ENCODE measurements around the gene STUM. TPM values are rescaled to one million over a fixed set of nuclear protein-coding genes. Genes with fewer than 3 reads are reported as not detected.
"Not testable (repeated sequence)": the region's sequence is repeated elsewhere in the genome, so short reads cannot be mapped to it uniquely, and the experiment has no call there.

The STUM gene, protein sequence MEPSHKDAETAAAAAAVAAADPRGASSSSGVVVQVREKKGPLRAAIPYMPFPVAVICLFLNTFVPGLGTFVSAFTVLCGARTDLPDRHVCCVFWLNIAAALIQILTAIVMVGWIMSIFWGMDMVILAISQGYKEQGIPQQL
- 1.7 TPM for total RNA-seq (ENCODE audit: insufficient read depth, low replicate concordance)

DNA sequence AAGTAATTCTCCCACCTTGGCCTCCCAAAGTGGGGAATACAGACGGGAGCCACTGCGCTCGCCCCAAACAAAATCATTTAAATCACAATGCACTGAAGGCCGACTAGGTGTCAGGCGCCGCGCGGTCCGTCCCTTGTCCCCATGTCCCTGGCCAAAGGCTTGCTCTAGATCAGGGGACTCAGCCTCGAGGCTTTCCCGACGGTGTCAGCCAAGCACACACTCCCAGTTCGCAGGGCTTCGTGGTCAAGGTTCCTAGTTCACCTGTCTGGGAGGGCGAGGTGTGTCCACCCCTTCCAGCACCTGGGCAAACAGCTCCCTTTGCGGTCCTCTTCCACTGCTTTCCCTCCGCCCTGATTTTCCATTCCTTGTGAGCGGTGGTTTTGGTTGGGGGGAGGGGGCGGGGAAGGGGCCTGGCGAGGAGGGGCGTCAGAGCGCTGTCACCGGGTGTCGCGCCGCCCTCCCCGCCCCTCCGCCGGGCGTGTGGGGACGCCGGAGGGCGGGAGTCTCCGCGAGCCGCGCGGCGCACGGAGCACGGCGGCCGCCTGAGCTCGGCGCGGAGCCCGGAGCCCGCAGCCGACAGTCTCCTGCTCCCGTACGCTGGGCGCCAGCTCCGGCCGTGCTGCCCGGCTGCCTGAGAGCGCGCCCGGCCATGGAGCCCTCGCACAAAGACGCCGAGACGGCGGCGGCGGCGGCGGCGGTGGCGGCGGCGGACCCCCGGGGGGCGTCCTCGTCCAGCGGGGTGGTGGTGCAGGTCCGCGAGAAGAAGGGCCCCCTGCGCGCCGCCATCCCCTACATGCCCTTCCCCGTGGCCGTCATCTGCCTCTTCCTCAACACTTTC lies at the start of gene STUM:
Gene STUM (plus strand): TSS at position 509 of the 838 bp plus-strand sequence. CDS start 141 bp downstream, at position 650.
- DNase-seq (ENCODE audit: low spot score), result peak; percentile 28

DNA sequence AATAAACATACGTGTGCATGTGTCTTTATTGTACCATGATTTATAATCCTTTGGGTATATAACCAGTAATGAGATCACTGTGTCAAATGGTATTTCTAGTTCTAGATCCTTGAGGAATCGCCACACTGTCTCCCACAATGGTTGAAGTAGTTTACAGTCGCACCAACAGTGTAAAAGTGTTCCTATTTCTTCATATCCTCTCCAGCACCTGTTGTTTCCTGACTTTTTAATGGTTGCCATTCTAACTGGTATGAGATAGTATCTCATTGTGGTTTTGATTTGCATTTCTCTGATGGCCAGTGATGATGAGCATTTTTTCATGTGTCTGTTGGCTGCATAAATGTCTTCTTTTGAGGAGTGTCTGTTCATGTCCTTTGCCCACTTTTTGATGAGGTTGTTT lies 48.9 kb upstream of the STUM start:
- DNase-seq (ENCODE audit: low spot score), result not testable (repeated sequence)

DNA sequence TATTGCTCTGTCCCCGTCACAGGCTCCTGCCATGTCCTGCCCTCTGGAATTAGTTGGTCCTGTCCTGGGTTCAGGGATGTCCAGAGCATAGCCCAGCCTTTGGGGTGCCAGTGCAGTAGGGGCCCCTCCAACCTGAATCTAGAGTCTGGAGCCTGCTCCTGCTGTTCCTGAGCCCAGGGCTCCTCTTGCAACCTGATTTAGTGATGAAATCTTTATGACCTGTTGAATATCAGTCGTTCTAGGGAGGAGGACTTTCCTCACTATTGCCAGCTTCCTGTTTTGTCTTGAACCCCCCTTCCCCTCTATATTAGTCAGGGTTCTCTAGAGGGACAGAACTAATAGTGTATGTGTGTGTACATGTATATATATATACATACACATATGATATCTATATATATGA lies 42.5 kb upstream of the STUM start:
- no peak for DNase-seq (ENCODE audit: low spot score)

DNA sequence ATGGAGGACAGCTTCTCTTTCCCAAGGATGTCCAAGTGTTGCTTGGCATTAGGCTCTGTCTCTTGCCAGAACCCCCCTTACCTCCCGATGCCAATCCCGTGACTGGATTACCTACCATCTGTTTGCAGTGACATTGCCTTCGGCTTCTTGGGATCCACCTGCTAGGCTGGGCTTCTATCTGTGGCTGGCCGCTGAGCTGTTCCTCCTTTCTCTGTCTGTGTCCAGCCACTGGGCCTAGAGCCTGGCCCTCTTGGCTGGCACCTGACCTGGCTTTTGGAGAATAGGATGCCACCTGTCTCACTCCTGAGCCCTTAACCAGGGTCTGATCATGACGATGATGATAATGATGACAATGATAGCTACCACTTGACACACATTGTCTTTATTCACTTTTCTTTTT lies 41.6 kb upstream of the STUM start:
- DNase-seq (ENCODE audit: low spot score), result no peak

DNA sequence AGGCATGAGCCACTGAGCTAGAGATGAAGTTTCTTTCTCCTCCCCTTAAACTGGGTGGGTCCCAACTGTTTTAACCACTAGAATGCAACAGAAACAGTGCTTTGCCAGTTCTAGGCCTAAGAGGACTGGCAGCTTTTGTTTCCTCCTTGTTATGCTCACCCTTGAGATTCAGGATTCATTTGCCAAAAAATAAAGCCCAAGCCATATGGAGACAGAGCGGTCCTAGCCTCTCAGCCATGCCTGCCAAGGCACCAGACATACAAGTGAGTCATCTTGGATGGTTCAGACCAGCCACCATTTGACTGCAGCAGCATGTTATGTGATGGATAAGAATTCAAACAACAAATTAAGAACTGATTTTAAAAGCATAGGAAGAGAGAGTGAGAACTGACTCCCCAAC lies 38.1 kb upstream of the STUM start:
- peak; percentile 23 for DNase-seq (ENCODE audit: low spot score)

DNA sequence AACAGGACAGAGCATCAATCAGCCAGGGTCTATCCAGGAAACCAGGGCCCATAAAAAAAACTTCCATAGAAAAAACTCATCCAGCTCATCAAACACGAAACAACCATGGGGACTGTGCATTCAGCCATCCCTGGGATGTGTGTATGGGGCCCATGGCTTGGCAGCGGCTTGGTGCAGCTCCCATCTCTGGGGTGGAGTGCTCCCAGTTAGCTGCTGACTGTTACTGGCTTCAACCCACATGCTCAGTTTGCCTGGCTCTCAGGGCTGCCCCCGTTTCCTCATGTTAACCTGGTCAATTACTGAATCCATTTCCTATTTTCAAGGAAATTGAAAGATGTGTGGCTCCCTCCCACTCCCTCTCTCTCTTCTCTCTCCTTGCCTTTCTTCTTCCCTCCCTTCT lies 37.3 kb upstream of the STUM start:
- DNase-seq (ENCODE audit: low spot score), result no peak

DNA sequence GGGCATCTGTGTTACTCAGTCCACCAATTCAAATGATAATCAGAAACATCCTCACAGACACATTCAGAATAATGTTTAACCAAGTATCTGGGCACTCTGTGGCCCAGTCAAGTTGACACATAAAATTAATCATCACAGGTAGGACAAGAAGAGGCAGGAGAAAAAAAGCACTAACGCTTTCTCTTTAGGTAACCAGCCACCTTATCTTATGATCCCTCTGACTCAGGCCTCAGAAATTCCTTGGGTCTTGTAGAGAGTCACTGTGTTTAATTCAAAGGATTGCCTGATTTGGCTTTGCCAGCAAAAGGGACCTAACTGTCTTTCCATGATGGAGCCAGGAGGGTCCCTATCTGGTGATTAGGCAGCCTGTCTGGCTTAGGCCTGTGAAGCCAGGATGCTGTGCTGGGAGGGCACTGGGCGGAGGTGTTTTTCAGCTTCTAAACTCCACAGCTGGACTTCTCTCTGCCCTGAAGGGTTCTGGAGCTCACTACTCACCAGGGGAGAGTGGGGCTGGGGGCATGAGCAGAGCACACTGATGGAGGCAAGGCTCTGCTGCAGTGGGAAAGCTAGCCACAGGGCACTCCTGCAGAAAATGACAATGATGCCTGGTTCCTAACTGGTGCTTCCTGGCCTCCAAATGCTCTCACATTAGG lies 36.4 kb upstream of the STUM start:
- DNase-seq (ENCODE audit: low spot score), result no peak

DNA sequence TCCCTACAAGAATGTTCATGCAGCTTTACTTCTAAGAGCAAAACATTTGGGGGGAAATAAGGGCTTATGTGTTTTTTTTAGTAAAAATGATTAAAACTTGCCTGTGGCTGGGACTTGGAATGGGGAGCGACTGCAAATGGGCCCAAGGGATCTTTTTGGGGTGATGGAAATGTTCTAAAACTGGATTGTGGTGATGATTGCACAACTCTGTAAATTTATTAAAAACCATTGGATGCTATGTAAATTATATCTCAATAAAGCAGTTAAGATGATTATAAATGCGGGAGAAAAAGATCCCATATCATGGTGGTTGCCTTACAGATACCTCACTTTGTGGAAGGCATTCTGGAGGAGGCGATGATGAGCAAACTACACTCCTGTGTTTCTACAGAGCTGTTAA lies 30.2 kb upstream of the STUM start:
- DNase-seq (ENCODE audit: low spot score), result no peak

DNA sequence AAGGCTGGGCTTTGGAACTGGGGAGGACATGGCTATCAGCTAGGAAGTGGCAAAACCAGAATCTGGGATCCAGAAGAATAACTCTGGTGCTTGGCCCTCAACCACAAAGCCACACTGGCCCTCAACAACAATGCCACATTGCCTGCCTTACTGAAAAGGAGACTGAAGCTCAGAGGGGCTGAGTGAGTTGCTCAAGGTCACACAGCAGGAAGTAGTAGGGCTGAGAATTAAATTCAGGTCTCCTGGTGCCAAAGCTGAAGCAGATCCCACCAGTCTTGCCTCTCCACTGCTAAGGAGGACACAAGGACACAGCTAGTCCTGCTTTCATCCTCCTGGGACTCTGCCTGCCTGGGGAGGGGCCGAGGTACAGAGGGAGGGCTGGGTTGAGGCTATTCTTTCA lies 29.4 kb upstream of the STUM start:
- DNase-seq (ENCODE audit: low spot score), result no peak

DNA sequence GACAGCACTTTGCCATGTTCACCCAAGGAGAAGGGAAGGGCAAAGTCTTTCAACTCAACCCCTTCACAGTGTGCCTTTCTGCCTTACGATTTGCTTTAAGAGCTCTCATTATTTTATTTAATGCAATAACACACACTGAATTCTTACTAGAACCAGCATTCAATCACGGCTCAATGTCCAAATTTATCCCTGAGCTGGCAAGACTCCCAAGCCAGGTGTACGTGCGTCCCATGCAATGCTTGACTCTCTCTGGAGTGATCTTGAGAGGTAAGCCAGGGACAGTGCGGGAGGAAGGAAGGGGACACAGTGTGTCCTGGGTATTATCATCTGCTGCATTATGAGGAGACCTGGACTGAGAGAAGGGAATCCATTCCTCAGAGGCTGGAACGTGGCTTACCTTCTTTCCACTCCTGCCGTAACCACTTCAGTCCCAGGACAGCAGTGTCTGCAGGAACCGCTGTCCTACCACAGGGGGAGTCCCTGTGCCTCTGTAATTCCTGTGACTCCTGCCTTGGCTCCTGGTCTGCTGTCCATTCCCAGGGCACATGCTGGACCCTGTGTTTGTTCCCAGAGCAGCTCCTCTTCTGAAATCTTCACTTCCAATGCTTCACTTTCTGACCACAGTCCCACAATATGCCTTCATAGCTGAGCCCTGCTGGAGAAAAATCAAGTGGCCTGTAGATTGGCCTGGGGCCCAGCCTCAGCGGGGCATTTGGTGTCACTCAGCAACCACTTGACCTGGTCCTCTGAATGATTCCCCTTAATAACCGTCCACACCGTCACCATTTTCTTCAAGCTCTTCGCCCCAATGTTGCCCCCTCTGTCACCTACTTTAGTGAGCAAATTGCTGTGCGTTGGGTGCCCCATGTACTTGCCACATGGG lies 28.6 kb upstream of the STUM start:
- no peak for DNase-seq (ENCODE audit: low spot score)

DNA sequence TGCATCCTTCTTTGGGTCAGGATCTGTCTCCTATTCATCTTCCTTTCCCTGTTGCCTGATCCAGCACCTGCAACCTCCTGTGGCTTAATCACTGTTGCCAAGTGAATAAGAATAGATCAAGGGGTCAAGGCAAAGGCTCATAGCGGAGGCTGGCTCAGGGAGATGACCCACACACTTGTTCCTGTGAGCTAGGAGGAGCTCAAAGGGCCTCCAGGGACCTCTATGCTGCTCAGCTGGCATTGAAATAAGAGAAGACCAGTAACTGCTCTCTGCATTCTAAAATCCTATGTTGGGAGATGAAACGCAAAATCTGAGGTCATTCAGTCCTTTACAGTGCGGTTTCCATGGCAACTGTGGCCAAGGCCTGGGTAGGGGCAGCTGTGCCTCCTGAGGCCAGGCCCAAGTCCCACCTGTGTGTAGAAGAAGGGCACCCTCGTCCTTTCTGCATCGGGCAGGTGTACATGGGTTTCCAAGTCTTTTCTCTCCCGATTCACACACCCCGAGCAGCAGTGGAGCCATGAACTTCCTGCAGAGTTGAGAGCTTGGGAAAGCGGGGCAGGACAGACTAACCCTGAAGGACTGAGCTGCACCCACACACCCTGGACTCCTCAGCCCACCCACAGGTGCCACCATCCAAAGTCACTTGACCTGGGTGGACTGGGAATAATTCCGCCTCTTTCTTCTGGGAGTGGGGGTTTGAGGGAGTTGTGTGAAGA lies 27.8 kb upstream of the STUM start:
- no peak for DNase-seq (ENCODE audit: low spot score)

DNA sequence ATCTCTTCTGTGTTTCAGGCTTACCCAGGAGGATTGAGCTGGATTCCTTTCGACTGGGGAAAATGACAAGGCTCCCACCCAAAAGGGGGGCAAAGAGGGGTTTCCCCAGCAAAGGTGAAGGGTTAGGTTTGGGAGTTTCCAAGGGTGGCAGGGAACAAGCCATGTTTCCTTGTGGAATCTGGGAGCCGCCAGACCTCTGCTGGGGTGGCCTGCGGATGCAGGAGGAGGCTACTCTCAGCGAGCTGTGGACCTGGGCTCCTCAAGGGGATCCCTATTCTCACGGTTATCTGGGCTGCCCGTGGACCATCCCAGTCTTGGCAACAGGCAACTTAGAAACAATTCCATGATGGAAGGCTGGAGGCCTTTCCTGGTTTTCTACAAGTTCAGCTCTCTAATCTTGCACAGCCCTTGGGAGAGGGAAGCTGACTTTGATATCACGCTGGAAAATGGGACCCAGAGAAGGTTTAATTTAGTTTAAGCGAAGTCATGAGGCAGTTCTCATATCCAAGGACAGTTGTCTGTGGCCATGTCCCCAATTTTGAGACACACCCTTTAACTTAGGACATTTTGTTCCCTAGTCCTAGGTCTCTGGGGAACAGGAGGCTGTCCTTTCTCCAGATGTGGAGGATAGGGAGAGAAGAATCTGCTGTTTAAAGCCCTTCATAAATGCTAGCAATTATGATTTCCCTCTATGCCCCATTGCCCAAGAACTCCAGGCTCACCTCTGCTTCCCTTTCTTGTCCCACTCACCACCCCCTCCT lies 24.7 kb upstream of the STUM start:
- DNase-seq (ENCODE audit: low spot score), result no peak

DNA sequence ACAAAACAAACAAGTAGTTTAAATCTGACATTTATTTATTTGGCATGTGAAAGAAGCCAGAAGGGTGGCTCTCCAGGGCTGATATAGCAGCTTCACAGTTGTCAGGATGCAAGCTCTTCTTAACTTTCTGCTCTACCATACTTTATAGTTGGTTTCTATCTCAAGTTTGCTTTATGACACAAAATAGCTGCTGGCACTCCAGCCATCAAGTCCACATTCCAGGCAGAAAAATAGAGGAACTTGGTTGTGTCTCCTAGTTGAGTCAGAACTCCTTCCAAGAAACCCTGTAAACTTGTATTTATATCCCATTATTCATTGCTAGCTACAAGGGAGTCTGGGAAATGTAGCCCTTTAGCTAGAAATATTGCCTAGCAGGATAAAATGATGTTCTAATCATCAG lies 24.0 kb upstream of the STUM start:
- no peak for DNase-seq (ENCODE audit: low spot score)

DNA sequence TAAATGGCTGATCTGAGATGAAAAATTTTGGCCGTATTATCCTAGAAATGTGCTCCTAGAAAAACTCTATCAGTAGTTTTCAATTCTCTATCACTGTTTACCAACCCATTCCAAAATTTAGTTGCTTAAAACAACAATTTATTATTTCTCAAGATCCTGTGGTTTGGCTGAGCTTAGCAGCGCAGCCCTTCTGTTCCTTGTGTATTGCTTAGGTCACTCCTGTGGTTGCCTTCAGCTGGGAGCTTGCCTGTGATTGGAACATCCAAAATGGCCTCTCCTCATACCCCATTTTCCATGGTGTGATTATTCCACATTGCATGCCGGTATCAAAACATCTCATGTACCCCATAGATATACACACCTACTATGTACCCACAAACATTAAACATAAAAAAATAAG lies 22.8 kb upstream of the STUM start:
- DNase-seq (ENCODE audit: low spot score), result no peak

DNA sequence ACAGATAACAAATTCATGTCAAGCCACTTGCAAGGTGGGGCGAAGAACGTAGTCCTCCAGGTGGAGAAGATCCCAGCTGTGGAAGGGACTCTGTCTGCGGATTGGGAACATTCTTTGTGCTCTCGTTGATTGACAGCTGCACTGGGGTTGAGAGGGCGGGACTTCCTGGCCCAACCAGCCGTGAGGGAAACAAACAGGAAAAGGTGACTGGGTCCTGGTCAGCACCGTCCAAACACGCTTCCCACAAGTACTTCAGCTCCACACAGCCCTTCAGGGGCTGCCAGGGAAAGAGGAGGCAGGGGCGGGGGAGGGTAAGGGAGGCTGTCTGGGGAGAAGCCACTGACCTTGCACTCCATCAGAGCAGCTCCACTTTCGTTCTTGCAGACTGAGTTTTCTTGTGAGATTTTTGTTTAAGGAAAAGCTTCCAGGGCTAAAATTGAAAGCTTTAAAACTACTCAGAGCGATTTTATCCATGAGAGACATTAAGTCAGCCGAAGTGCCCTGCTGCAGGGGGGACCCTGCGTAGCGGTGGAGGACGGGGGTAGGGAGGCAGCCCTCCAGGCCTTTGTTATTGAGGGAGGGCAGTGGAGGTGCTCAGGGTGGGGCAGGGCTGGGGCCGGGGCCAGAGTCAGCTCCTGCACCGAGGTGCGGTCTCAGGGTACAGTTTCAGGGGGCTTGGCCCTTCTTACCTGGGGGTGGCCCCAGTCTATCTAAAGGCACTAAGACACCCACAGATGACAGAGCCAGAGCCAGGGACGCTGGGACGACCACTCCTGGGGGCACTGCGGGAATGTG lies 21.6 kb upstream of the STUM start:
- no peak for DNase-seq (ENCODE audit: low spot score)

DNA sequence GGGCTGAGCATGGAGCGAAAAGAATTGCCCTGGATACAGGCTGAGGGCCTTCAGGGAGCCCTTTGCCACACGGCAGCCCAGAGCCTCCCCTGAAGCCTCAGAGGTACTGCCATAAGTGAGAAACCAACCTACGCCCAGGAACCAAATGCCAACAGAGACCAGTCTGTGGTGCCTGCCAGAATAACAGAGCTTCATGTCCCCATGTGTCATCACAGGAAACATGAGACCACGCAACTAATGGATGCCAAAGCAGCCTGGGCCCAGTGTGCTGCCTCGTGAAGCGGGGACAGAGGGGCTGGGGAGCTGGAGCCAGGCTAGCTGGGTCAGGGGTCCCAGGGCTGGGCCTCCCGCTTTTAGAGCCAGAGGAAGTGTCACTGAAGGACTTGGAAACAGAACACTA lies 18.7 kb upstream of the STUM start:
- DNase-seq (ENCODE audit: low spot score), result no peak

DNA sequence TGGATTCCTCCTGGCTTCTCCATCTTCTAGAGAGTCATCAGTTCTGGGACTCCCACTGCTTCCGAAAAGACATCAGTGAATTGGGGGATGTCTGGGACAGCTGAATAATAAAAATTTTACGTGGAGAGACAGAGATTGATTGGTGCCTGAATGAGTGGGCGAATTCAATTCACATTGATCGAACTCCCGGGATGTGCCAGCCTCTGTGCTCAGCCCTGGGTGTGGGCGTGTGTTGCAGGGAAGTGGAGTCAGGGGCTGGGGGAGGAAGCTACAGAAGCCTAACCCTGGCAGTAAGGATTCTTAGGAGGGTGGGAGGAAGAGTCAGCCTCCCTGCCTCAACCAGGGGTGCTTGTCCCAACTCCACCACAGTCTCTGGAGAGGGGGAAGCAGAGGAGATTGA lies 18.0 kb upstream of the STUM start:
- no peak for DNase-seq (ENCODE audit: low spot score)

DNA sequence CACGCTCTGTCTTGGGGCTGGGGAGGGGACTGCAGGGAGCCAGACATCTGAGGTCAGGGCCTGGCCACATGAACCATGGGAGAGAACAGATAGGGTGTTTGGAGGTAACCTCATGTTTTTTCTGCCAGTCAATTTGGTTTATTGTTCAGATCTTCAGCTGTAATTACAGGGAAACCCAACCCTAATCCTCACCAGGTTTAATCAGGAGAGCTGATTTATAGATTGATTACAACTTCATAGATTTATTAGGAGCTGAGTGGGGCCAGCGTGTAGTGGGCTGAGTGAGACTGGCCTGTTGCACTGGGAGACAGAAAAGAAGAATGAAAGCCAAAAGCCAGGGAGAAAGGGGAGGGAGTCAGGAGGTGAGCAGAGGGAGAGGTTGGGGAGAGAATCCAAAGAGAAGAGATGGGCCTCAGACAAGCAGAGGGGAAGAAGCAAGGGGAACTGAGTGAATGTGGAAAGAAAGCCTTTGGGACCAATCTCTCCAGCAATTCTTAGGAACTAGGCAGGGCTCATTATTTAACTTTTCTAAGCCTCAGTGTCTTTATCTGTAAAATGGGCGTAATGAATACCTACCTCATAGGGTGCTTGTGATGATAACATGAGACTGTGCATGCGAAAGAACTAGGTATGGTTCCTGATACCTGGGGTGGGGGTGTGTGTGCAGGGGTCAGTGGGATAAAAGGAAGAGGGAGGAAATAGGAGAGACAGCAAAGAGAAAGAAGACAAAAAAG lies 17.0 kb upstream of the STUM start:
- no peak for DNase-seq (ENCODE audit: low spot score)

DNA sequence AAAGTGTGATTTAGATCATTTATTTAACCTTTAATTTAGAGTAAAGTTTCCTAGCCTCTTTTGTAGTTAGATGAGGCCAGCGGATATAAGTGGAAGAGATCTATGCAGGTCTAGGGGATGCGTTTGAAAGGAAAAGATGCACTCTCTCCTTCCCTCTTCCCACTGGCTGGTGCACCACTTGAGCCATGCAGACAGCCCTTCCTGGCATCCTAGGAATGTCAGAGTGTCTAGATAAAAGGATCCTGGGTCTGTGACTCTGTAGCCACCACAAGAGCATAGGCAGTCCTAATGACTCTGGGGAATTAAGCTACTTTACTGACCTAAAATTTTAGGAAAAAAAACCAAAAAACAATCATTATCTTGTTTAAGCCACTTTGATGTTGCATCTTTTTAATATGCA lies 16.0 kb upstream of the STUM start:
- DNase-seq (ENCODE audit: low spot score), result no peak
